NCI-H2171 (cell line): Measurements from ENCODE around the gene TMEM259.
"Not testable (repeated sequence)": the region's sequence is repeated elsewhere in the genome, so short reads cannot be mapped to it uniquely, and the experiment has no call there.

ENCODE experiments used
- DNase-seq: peaks from one replicate; lab custom pipeline; 2025; lab: John Stamatoyannopoulos, UW

TMEM259 gene

DNA sequence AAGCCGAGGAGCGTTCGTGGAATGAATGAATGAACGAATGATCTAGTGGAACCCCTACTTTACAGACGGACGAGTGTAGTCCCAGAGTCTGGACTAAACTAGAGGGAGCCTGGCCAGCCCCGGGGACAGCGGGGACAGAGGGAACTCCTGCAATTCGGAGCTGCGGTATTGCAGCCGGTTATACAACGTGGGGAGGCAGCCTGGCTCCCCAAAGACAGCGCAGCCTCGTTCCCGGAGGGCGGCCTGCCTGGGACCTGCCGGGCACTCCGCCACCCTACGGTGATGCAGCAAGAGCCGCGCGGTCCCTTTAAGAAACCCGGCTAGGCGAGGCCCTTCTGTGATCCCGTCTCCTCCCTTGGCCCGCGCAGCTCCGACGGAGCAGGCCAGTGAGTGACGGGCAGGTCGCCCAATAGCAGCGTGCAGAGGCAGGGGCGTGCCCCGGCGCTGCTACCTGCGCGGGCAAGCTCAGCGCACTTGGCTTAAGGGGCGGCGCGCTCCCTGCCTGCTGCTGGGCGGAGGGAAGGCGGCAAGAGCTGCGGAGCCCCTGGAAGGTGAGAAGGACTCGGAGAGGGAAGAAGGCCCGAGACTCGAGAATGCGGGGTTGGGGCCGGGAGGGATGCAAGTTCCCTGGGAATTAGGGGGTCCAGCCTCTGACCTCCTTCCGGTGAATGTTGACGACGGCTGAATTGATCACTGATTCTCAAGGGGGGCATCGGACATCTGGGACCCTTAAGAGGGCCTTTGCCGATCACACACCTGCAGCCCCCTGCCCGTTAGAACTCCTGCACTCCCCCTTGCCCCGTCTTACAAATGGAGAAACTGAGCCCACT is 18.9 kb upstream of the TMEM259 start, which contains the start of gene ABCA7:
Gene ABCA7 (plus strand): TSS at position 462 of the 830 bp plus-strand sequence. CDS start 1,255 bp downstream, outside the sequence.
- DNase-seq: peak; percentile 98

DNA sequence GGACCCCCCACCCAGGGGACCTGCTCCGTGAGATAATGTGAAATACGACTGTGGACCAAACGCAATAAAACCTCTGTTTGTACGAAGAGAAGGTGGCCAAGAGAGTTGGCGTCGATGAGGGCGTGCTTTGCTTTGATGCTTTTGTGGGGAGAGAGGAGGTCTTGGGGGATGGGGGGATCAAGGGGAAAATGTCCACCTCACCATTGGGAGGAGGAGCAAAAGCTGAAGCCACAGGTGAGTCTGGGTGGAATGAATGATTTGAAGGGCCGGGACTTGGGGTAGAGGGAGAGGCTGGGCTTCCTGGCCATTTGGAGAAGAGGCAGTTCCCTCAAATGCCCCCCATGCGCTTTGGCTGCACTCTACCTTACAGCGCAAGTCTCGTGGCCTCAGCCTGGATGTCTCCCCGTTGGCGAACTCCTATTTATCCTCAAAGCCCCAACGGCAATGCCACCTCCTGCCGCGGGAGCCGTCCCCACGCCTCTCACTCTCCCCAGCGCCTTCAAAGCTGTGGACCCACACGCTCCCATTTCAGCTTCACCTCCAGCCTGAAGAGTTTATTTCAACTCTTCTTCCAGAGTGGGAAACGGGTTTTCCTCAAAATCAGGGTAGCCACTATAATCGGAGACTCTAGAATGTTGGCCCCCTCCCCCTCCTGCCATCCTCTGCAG is 18.2 kb upstream of the TMEM259 start:
- no peak for DNase-seq

DNA sequence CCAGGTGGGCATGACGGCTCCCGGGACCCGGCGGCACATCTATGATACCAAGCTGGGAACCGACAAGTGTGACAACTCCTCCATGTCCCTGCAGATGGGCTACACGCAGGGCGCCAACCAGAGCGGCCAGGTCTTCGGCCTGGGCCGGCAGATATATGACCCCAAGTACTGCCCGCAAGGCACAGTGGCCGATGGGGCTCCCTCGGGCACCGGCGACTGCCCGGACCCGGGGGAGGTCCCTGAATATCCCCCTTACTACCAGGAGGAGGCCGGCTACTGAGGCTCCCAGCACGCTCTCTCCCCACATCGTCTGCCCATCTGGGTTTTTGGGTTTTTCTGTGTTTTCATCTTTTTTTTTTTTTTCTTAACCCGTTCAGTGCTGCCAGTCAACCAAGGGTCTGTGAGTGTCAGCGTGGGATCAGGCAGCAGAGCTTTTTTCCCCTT is 16.7 kb upstream of the TMEM259 start:
- no peak for DNase-seq

DNA sequence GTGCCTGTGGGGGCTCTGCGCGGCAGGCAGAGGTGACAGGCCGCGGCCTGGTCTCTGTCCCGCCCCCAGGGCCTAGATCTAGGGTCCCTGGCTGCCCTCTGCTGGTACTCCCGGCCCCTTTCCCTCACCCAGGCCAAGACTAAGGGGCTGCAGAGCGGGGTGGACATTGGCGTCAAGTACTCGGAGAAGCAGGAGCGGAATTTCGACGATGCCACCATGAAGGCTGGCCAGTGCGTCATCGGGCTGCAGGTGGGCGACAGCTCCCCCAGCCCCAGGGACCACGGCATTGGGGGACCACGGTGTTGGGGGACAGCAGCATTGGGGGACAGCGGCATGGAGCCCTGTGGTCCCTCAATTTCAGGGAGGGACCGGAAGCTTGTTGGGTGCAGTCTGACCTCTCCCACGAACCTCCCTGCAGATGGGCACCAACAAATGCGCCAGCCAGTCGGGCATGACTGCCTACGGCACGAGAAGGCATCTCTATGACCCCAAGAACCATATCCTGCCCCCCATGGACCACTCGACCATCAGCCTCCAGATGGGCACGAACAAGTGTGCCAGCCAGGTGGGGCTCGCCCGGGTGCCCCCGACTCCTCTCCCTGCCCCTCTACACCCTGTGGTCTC is 15.2 kb upstream of the TMEM259 start:
- DNase-seq: no peak

DNA sequence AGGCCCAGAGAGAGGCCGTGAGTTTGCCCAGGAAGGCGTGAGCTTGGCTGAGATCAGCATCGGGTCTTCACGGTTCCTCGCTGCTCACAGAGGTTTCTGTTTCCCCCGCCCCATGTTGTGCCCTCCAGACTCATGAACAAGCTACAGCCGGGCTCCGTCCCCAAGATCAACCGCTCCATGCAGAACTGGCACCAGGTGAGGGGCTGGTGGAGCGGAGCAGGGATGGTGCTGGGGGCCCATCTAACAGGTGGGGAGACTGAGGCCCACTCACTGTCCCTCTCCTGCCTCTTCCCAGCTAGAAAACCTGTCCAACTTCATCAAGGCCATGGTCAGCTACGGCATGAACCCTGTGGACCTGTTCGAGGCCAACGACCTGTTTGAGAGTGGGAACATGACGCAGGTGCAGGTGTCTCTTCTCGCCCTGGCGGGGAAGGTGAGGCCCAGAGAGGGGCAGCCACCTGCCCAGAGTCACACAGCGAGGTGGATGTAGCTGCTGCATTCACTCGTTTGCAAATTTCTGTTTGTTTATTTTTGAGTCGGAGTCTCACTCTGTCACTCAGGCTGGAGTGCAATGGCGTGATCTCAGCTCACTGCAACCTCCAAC is 11.4 kb upstream of the TMEM259 start:
- DNase-seq: no peak

DNA sequence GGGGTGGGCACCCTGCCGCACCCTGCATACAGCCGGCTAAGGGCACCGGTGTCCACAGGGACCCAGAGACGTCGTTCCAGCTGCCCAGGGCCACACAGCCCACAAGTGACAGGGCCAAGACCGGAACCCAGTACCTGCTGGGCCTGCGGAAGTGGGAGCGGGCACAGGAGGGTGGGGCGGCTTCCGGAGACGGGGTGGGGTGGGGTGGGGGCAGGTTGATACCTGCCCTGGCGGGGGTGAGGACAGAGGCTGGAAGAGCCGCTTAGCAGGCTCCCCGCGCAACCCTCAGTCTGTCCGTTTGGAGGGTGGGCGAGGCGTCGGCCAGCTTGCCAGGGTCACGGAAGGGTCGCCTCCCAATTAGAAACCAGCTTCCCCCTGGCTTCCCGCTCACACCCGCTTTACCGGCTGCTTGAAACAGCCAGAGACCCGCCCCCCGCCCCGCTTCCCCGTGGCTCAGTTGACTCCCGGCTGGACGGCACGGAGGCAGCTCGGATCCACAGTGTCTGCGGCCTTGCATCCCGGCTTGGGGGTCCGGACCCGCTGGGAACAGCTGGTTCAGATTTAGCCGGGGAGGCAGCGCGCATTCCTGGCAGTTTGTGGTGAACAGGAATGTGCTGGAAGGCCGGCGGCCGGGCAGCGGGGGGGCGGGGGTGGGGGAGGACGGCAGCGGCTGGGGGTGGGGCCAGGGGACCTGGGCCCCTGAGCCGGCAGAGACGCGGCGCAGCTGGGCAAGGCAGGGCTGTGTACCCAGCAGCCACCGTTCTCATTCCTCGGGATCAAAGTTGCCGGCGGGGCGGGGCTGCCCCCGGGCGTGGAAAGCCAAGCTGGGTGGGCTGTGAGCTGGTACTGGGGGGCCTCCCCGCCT is 7.4 kb upstream of the TMEM259 start:
- DNase-seq: no peak

DNA sequence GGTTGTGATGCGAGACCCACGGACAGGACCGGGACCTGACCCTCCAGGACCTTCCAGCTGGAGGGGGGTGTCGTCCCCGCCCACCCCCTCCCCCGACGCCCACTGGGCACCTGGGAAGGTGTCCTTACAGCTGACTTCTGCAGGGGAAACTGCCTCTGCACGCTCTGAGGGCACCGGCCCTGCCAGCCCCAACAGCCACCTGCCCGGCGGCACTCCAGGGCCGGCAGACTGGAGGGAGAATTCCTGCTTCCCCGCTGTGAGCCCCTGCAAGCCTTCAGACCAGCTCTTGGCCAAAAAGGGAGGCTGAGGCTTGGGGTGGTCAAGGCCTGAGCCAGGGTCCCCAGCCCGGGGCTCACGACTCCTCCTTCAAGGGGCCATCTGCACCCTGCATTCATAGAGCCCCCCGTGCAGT is 6.7 kb upstream of the TMEM259 start:
- no peak for DNase-seq

DNA sequence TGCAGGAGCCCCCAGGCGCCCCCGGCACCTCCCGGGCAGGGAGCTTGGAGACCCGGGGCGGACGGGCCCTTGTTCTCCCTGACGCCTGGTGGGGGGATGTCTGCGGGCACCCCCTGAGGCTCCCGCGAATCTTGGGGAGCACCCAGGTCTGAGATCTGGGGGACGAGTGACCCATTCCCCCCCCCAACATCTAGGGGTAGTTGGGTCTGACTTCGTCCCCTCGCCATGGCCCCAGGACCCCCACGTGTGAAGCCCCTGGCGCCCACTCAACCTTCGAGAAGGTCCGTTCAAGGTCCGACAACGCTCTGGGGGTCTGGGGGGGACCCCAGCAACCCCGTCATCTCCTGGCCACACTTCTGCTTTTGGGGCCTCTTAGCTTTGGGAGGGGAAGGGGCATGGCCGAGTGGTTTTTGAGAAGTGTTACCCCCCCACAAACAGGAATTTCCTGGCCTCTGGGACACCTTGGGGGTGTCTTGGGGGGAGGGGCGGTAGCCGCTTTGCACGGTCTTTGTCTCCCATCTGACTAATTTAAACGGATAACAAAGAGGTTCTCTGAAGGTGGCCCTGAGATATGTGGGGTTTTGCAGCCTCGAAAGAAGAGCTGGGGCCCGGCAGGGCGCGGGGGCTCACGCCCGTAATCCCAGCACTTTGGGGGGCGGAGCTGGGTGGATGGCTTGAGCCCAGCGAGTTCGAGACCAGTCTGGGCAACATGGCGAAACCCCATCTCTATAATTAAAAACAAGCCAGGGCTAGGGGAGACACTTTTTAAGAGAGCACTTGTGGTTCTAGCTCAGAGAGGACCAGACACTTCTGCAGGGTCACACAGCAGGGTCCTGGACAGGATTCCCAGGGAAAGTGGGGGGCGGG is 6.1 kb upstream of the TMEM259 start:
- DNase-seq: no peak

DNA sequence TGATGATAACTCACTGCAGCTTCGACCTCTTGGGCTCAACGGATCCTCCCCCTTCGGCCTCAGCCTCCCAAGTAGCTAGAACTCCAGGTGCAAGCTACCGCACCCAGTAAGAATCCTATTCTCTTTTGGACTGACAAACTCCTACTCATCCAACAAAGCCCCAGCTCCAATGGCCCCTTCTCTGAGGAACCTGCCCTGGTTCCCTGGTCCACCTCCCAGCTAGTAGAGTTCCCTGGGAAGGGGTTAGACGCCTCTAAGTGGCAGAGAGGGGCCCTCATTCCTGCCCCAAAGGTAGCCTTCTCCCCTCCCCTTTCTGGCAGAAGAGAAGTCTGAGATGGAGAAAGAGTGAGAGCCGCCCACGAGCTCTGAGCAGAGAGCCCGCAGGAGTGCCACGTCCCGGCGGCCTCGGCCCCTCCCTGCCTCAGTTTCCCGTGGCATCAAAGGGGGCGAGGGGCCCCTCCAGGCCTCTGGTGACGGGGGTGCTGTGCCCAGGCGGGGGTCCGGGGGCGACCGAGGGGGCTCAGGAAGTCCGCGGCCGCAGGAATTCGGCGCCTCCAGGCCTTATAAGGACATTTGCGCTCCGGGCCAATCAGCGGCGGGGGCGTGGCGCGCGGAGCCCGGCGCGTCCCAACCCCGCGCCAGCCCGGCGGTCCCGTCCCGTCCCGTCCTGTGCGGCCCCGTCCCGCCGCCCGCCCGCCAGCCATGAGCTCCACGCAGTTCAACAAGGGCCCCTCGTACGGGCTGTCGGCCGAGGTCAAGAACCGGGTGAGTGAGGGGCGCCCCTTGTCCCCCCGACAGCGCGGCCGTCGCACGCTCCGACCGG is 5.2 kb upstream of the TMEM259 start, which contains the start of gene CNN2:
Gene CNN2 (plus strand): TSS at position 649 of the 823 bp plus-strand sequence. CDS start 54 bp downstream, at position 703.
- no peak for DNase-seq

DNA sequence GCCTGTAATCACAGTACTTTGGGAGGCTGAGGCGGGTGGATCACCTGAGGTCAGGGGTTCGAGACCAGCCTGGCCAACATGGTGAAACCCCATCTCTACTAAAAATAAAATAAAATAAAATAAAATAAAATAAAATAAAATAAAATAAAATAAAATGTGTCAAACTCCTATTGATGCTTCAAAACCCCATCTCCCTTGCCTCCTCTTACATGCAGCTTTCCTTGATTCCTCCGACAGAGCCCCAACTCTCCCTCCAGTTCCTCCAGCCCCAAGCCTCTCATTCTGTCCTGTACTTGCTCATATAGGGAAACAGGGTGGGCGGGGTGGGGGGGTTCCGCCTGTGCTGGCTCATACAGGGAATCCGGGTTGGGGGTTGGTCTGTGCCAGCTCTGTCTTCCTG is 4.2 kb upstream of the TMEM259 start:
- not testable (repeated sequence) for DNase-seq

DNA sequence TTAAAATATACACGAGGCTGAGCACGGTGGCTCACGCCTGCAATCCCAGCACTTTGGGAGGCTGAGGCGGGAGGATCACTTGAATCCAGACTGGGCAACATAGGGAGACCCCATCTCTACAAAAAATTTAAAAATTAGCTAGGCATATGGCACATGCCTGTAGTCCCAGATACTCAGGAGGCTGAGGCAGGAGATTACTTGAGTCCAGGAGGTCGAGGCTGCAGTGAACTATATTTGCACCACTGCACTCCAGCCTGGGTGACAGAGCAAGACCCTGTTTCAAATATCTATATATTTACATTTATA is 2.9 kb upstream of the TMEM259 start:
- DNase-seq: not testable (repeated sequence)

DNA sequence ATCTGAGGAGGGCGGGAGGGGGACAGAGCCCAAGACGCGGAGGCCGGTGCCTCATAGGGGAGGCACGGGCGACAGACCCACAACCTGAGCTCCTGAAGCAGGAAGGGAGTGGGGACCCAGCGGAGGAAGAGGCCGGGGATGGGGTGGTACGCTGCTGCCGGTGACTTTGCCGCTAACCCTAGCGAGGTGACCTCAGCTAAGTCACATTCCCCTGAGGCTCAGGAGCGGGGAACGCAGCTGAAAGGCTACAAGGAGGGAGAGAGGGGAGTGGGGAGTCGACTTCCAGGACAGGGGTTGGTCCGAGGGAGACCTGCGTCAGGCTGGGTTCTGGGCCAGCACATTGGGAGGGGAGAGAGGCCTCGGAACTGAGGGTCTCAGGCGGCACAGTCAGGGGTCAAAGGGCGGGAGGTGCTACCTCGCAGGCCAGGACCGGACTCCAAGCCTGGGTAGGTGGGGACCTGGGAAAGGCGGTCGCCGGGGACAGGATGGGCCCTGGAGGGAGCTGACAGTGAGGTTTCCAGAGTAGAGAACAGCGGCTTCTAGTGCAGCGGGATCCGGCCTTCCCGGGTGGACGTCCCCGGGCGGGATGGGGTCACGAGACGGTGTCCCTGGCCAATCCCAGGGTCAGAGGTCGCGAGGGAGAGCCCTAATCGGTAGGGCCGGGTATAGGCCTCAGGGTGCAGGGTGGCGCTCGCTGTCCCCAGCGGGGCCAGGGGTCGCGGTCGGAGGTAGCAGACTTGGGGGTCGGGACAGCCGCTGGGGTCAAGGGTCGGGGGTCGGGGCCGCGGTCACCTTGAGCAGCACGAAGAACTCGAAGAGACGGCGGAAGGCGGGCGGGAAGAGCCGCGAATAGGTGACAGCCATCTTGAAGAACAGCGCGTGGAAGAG is 699 bp downstream of the TMEM259 start:
- no peak for DNase-seq

DNA sequence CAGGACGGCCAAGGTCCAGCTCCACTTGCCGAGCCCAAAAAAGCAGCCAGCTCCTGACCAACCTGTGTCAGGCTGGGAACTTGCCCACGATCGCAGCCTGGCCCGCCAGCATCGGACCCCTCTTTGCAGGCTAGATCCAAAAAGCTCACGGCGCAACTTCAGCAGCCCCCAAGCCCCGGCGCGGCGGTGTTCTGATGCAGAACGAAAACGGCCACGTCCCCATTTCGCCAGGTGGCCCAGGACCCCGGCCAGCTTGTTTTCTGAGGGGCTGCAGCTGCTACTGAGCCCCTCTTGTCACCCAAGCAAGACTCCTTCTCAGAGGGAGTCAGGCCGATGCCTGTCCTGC is 1.3 kb downstream of the TMEM259 start:
- DNase-seq: no peak

DNA sequence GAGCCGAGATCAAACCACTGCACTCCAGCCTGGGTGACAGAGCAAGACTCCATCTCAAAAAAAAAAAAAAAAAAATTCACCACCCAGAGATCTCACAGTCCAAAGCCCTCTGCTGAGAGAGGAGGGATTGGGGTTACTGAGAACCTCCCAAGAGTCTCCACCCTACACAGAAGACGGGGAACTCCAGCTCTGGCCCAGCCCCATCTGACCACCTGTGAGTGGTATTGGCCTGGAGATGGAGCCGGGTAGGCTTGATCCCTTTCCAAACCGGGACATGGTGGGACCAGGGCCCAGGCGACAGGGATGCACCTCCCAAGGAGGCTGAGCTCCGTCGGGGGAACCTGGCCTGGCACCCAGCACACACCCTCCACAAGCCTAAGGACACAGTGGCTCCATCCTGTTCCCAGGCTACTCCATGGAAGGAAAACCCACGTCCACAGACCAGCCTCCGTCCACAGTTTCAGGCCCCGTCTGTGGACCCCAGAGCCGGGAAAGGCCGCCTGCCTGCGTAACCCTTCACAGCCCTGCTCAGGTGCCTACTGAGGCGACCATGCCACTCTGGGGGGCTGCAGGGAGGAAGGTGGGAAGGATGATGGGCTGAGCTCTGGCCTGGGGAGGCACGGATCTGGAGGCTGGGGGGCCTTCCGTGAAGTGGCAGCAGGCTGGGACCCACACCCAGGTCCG is 1.8 kb downstream of the TMEM259 start:
- DNase-seq: no peak

DNA sequence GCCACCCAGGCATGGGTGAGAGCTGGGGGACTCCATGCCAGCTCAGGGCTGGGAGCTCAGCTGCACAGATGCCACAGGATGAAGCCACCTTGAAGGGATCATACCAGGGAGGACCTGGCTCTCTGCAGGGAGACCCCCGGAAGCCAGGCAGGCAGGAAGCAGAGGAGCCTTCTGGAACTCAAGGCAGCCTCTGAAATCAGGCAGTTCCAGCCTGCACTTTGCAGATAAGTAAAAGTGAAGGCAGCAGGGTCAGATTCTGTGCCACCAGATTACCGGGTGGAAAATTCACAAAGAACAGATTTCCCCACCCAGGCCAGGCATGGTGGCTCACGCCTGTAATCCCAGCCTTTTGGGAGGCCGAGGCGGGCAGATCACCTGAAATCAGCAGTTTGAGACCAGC is 2.5 kb downstream of the TMEM259 start:
- no peak for DNase-seq

DNA sequence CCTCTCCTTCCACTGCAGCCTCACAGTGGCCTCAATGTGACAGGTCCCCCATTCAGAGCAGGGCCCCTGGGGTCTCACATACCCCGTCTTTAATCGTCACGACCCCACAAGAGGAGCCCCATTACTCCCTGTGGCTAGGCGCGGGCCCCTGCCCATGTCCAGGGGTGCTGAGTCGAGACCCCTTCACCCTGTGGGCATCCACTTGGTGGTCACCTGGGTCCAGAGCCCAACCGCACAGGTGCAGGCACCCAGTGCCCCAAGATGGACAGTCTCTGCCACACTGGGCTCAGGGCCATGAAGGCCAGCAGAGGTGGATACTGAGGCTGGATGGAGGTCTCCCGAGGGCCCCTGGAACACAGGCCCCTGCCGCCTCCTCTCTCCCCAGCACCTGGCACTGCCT is 3.0 kb downstream of the TMEM259 start:
- no peak for DNase-seq

DNA sequence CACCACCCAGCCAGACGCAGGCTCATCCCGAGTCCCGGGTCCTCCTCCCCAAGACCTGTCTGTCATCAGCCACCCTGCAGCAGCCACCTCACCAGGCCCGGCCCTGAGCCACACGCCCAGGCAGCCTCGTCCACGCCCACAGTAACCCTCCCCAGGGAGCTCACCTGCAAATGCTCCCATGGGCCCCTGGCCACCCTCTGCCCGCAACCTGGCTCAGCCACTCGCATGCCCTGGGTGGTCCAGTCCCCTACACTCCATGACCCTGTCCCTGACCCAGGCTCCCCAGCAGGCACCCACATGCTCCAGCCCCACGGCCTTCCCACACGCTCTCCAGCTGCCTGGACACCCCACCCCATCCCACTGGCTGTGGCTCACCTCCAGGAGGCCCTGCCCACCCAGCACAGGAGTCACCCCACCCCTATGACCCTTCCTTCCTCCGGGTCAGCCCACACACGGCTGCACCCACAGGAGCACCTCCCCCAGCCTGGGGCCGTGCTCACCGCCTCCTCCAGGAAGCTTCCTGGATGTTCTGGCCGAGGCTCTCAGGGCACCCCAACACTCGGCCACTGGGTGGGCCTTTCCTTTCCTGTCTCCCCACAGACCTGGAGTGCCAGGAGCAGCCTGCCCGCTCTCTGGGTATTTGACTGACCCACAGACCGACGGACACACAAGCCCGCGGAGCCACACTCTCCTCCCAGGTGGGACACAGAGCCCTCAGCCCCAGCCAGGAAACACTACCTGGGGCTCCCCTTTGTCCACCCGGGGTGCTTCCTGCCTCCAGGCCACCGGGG is 3.6 kb downstream of the TMEM259 start:
- DNase-seq: no peak
